Duodenal mucosa (tissue), 2 donors: Measurements from ENCODE around the gene UTRN.

ENCODE experiments used
- H3K27ac ChIP-seq: one replicate; pipeline ENCODE4 v1.7.0; 2013; ENCODE audit warnings: low read depth, low read length
- H3K27me3 ChIP-seq, 2 donors: one replicate each; pipeline ENCODE4 v1.7.0; 2013; ENCODE audit warnings: low read length in 2 of 2, control low read depth in 1 of 2; ENCODE audit not compliant: insufficient read depth in 2 of 2, control insufficient read depth in 1 of 2
- H3K36me3 ChIP-seq, 2 donors: one replicate each; pipeline ENCODE4 v1.7.0; 2013; ENCODE audit warnings: low read length in 2 of 2, control low read depth in 1 of 2; ENCODE audit not compliant: insufficient read depth in 2 of 2, control insufficient read depth in 1 of 2
- H3K4me1 ChIP-seq, 2 donors: one replicate each; pipeline ENCODE4 v1.7.0; 2013; ENCODE audit warnings: low read length in 2 of 2, control low read depth in 1 of 2; ENCODE audit not compliant: insufficient read depth in 2 of 2, control insufficient read depth in 1 of 2
- H3K4me3 ChIP-seq, 2 donors: one replicate each; pipeline ENCODE4 v1.7.0; 2013; ENCODE audit warnings: low read length in 2 of 2, low read depth in 1 of 2
- H3K9ac ChIP-seq, 2 donors: one replicate each; pipeline ENCODE4 v1.7.0; 2013; ENCODE audit warnings: low read length in 2 of 2, low read depth in 1 of 2
- H3K9me3 ChIP-seq, 2 donors: one replicate each; pipeline ENCODE4 v1.7.0; 2013; ENCODE audit warnings: low read length in 2 of 2, control low read depth in 1 of 2; ENCODE audit not compliant: control insufficient read depth in 1 of 2

UTRN gene

GRCh38 chr6:144263786-144264185 is 21.3 kb upstream of the UTRN start:
- Histone ChIP-seq H3K9me3 (no peaks in the 10 kb centered on the region), H3K9ac (no peak overlapping the region), H3K27me3 (no peaks in the 10 kb centered on the region), H3K36me3 (no peaks in the 10 kb centered on the region), H3K4me1 (peaks cover 0 to 4% of the 10 kb centered on the region in 2 donors), H3K27ac (no peak overlapping the region), H3K4me3 (no peak overlapping the region)

DNA sequence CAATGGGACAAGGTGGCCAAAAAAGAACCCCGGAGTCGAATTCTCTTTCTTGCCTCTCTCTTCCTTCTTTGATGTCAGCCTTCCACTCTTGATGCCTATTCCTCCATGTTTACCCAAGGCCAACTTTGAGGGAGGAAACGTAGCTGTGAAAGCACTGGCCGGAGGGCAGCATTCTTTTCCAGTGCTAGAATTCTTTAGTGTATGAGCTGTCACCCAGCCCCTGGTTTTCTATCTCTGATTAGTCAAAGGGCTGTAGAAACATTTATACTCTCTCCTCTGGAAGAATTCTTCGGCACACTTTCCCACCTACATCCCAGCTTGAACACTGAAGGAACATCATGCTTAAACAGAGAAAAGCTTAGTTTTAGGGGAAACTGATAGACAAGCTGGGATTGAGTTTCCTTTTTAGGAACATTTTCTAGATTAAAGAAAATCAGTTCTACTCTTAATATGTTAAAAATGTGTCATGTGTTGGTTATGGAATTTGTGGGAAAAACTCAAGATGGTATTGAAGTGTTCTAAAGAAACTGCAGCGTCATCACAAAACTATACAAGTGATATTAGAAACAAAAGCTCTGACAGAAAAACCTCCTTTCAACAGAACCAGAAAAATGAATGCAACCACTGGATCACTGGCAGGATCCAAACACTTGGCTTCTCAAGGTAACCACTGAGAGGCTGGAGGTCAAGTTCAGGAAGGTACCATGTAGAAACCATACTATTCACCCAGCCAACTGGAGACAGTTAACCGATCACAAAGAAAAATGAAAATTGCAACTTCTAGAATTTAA is 20.7 kb upstream of the UTRN start:
- Histone ChIP-seq H3K36me3 (no peaks in the 10 kb centered on the region), H3K4me3 (no peak overlapping the region), H3K27me3 (no peaks in the 10 kb centered on the region), H3K27ac (no peak overlapping the region), H3K9me3 (no peaks in the 10 kb centered on the region), H3K9ac (no peak overlapping the region), H3K4me1 (peaks cover 0 to 4% of the 10 kb centered on the region in 2 donors)

DNA sequence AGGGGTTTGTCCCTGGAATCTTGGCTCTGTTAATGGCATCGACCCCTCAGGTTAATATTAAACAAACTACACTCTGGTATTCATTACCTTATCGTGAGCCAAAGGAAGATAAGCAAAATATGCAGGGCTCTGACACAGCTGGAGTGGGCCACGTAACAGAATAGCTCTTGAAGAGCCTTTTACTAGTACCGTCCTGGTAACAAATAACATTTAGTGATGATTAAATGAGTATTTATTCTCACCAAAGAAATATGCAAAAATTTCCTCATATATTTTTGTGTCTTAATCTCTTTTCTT is 20.1 kb upstream of the UTRN start:
- H3K27ac ChIP-seq, result no peak overlapping the region

DNA sequence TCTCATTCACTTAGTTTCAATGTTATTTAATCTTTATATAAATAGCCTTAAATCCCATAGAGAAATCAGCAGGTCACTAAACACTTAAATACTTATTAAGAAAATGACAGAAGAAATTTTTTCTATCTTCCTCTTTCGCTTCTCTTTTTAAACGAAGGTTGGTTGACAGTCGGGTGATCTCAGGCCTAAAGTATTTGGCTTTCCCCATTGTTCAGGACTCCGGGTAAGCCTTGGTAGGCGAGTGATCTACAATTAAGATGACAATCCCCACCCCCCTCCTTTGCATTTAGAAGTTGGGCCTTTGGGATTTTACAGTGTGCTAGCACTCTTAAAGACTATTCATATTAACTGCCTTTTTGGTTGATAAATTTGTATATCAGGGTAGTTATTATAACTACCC is 19.7 kb upstream of the UTRN start:
- Histone ChIP-seq H3K4me1 (peaks cover 0 to 4% of the 10 kb centered on the region in 2 donors), H3K36me3 (no peaks in the 10 kb centered on the region), H3K27me3 (no peaks in the 10 kb centered on the region), H3K4me3 (no peak overlapping the region), H3K27ac (no peak overlapping the region), H3K9me3 (no peaks in the 10 kb centered on the region), H3K9ac (no peak overlapping the region)

More for the DNA sequence above, 20.1 kb upstream of the UTRN start:
- Histone ChIP-seq H3K9ac (no peak overlapping the region), H3K4me3 (no peak overlapping the region), H3K36me3 (no peaks in the 10 kb centered on the region), H3K9me3 (no peaks in the 10 kb centered on the region), H3K27me3 (no peaks in the 10 kb centered on the region), H3K4me1 (peaks cover 0 to 4% of the 10 kb centered on the region in 2 donors)

- H3K36me3 ChIP-seq, result no peaks in the 10 kb centered on the region
- H3K27me3 ChIP-seq, result no peaks in the 10 kb centered on the region
- H3K9ac ChIP-seq, result no peak overlapping the region
- H3K4me3 ChIP-seq, result no peak overlapping the region
- peaks cover 0 to 4% of the 10 kb centered on the region in 2 donors for H3K4me1 ChIP-seq
- no peaks in the 10 kb centered on the region for H3K9me3 ChIP-seq
- no peak overlapping the region for H3K27ac ChIP-seq
These were observed 19.0 kb upstream of the UTRN start for GRCh38 chr6:144266091-144266649.

DNA sequence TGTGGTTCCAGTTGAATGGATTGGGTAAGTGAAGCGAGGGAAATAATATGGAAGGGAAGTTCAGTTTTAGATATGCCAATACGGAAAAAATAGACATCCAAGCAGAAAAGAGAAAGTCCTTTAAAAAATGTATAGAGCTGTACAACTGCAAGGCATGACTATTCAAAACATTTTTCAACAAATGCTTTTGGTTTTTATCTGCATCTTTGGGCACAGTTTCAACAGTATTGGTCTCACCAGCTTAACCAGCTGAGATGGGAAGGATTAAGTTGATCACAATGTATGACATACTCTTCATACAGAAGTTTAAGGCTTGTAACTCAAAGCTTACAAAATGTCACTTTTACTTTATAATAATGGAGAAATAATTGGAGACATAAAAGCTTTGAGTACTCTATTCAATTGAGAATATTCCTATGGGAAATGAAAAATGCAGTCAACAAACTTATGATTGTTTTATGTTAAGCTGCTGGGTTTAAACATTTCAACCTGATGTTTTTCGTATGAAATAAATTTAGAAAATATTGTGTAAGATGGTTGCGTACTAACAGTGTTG is 16.3 kb upstream of the UTRN start:
- H3K27ac ChIP-seq, result no peak overlapping the region
- H3K9ac ChIP-seq, result no peak overlapping the region
- no peak overlapping the region for H3K4me3 ChIP-seq
- H3K4me1 ChIP-seq, result peaks cover 0 to 4% of the 10 kb centered on the region in 2 donors
- H3K9me3 ChIP-seq, result no peaks in the 10 kb centered on the region
- no peaks in the 10 kb centered on the region for H3K36me3 ChIP-seq
- H3K27me3 ChIP-seq, result no peaks in the 10 kb centered on the region

DNA sequence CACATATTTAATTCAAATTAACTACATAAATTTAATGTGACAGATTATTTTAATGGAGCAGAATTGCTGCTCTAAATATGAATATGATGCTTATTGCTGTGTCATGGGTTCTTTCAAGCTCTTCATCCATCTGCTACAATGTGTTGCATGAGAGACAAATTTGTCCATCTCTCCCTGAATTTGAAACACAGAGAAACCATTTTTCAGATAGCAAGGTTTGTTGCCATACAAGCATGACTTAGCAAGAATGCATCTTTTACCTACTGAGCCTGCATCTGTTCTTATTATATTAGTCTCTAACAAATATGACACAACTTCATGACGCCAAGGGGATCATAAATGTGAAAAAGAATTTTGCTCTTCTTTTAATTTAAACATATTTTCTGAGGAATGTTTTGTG is 8.0 kb upstream of the UTRN start:
- Histone ChIP-seq H3K4me1 (no peaks in the 10 kb centered on the region), H3K9ac (no peak overlapping the region), H3K9me3 (no peaks in the 10 kb centered on the region), H3K36me3 (no peaks in the 10 kb centered on the region), H3K4me3 (no peak overlapping the region), H3K27me3 (no peaks in the 10 kb centered on the region), H3K27ac (no peak overlapping the region)

DNA sequence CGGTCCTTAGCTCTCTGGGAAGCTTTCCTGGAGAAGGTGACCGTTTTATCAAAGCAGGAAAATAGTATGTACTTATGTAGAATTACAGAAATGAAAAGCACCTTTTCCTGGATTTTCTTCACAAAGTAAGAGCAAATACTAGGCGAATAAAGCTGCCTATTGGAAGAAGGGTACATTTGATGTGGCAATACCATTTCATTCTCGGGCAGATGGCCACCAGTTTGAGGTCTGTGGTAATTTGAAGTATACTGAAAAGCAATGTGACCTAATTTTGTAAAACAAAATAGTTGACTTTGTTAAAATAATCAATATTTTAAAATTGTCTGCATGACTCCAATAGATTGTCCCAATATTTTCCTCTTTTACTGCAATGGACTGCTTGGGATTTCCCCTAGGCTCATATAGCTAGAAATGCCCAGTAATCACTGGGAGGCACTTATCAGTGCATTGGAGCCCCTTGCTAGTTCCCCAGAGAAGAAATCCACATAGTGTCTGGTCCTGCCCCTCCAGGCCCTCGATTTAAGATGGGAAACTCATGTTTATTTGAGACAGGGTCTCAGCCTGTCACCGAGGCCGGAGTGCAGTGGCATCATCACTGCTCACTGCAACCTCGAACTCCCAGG is 7.4 kb upstream of the UTRN start:
- H3K4me1 ChIP-seq, result no peaks in the 10 kb centered on the region
- no peak overlapping the region for H3K9ac ChIP-seq

GRCh38 chr6:144278659-144279314 is 6.3 kb upstream of the UTRN start:
- Histone ChIP-seq H3K4me3 (no peak overlapping the region), H3K27ac (no peak overlapping the region), H3K4me1 (peaks cover 1 to 2% of the 10 kb centered on the region in 2 donors), H3K9ac (no peak overlapping the region), H3K36me3 (no peaks in the 10 kb centered on the region), H3K9me3 (no peaks in the 10 kb centered on the region), H3K27me3 (no peaks in the 10 kb centered on the region)

More for the DNA sequence above, 7.4 kb upstream of the UTRN start:
- no peaks in the 10 kb centered on the region for H3K36me3 ChIP-seq
- no peaks in the 10 kb centered on the region for H3K9me3 ChIP-seq
- no peaks in the 10 kb centered on the region for H3K27me3 ChIP-seq
- no peak overlapping the region for H3K27ac ChIP-seq
- no peak overlapping the region for H3K4me3 ChIP-seq
